Activated naive CD8-positive, alpha-beta T cell treated with anti-CD3 and anti-CD28 coated beads, Interleukin-2, amount 10 ng/mL, durations not matched to agents 7 days and 5 days (primary cell): ENCODE data around the gene PGAM2. TPM values are rescaled to one million over a fixed set of nuclear protein-coding genes. Genes with fewer than 3 reads are reported as not detected.
A peak's percentile ranks its signal among the peaks of the same experiment; 100 is the strongest.

ENCODE experiments used
- ATAC-seq: fragments of 150-1000 bp; cut with Tn5 transposase; one replicate; pipeline ENCODE4 v1.10.0; 2021; ENCODE audit warnings: low read depth, moderate library complexity
- POLR2A ChIA-PET: fragments of 350-600 bp; sonication (Branson Sonifier 250); formaldehyde crosslinking; loops from one replicate; lab custom pipeline; 2021; ENCODE audit warnings: antibody characterized with exemption; lab: Charles Lee
- DNase-seq: peaks from one replicate; pipeline ENCODE4 v3.0.0; 2021
- H3K27ac Mint-ChIP-seq: one replicate; pipeline ENCODE4 v1.8.0; 2022; ENCODE audit warnings: mild to moderate bottlenecking, mixed read lengths
- H3K27me3 Mint-ChIP-seq: one replicate; pipeline ENCODE4 v1.8.0; 2022; ENCODE audit warnings: mild to moderate bottlenecking, moderate library complexity, mixed read lengths
- H3K36me3 Mint-ChIP-seq: one replicate; pipeline ENCODE4 v1.8.0; 2021; ENCODE audit warnings: mild to moderate bottlenecking, mixed read lengths
- H3K4me1 Mint-ChIP-seq: one replicate; pipeline ENCODE4 v1.8.0; 2021; ENCODE audit warnings: mixed read lengths
- H3K4me3 Mint-ChIP-seq: one replicate; pipeline ENCODE4 v1.8.0; 2022; ENCODE audit warnings: mild to moderate bottlenecking, moderate library complexity, mixed read lengths
- H3K9me3 Mint-ChIP-seq: one replicate; pipeline ENCODE4 v1.8.0; 2021; ENCODE audit warnings: mixed read lengths
- total RNA-seq, 2 experiments: library from RNA; stranded (reverse); gene quantifications; one replicate each; pipeline ENCODE4 v1.2.3, GENCODE V29; 2021

PGAM2 gene
- 1 to 10 TPM in 1 of 2 experiments, under 1 TPM in 1; 0.74 to 2.1 TPM for total RNA-seq

DNA sequence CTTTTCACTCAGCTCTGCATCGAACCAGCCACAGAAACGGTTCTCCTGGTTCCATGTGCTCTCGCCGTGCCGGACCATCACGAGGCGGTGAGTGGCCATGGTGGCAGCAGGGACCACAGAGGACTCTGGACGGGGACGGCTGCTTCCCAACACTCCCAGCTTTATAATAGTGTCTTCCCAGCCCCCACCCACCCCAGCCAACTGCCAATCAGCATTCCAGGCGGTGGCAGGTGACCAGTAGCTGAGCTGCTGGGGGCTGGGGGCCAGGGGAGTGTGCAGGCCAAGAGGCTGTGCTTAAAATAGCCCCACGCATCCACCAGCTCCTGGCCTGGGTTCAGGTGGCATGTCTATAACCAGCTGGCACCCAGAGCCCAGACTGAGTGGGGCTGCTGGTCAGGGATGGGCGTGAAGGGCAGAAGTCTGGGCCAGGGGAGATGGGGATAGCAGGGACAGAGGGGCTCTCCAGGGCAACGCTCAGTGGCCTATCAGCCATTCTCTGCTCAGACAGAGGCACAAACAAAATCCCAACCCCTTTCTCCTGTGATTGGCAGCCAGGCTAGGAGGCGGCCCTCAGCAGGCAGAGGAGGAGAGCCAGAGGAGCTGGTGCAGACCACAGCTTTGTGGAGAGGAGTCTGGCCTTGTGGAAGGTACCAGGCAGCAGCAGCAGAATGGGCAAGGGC is at the start of gene PGAM2:
Gene PGAM2 (minus strand): TSS at position 137 of the 680 bp plus-strand sequence. CDS start 38 bp downstream, at position 99.
- POLR2A ChIA-PET: interaction anchor here (1.4 to 3.6 kb wide), 5 partner anchors 9 to 135 kb away, joined by 3 to 22 read pairs (median 4); partner anchors contain the start of genes DBNL and YKT6
- Mint-ChIP-seq H3K9me3 (no peaks in the 10 kb centered on the region), H3K4me3 (no peak within 1 kb of the TSS), H3K27me3 (no peaks in the 10 kb centered on the region), H3K36me3 (peaks cover 7% of the 10 kb centered on the region), H3K4me1 (peaks cover 7% of the 10 kb centered on the region), H3K27ac (no peak within 1 kb of the TSS)
- ATAC-seq (peak; percentile 44), DNase-seq (peak; percentile 36)

DNA sequence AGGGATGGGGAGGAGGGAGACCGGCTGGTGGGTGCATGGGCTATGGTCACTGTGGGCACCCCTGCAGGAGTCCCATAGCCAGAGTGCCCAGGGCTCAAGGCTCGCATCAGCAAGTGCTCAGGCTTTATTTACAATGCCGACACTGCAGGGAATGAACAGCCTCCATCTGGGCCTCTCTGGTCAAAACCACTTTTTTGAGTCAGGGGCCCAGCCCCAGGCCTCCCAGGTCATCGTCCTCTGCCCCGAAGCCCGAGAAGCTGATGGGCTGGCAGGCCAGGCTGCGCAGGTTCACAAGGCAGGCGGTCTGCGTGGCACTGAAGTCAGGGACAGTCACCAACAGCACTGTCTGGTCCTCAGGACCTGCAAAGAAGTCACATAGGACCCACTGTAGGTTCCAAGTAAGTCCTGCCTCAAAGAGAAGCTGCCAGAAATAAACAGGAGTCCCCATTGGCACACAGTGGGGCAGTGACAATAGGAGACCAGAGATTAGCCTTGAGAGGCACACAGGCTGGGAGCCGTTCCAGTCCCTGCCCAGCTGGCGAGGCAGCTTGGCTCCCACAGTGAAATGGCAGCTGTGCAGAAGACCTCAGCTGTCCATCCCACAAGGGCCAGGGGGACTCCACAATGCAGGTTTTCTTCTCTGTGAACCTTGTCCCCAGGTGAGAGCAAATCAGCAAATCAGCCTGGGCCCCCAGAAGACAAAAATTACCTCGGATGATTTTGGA is 49.4 kb upstream of the PGAM2 start:
- DNase-seq (no peak), ATAC-seq (no peak)
- POLR2A ChIA-PET: no interaction called here
- Mint-ChIP-seq H3K4me1 (peaks cover 5% of the 10 kb centered on the region), H3K36me3 (peaks cover 15% of the 10 kb centered on the region), H3K27ac (no peak overlapping the region), H3K9me3 (no peaks in the 10 kb centered on the region), H3K4me3 (no peak overlapping the region), H3K27me3 (no peaks in the 10 kb centered on the region)

DNA sequence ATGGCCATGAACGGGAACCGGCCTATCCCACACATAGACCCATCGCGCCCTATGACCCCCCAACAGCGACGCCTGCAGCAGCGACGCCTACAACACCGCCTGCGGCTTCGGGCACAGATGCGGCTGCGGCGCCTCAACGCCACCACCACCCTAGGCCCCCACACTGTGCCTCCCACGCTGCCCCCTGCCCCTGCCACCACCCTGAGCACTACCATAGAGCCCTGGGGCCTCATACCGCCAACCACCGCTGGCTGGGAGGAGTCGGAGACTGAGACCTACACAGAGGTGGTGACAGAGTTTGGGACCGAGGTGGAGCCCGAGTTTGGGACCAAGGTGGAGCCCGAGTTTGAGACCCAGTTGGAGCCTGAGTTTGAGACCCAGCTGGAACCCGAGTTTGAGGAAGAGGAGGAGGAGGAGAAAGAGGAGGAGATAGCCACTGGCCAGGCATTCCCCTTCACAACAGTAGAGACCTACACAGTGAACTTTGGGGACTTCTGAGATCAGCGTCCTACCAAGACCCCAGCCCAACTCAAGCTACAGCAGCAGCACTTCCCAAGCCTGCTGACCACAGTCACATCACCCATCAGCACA is 48.5 kb upstream of the PGAM2 start:
- Mint-ChIP-seq H3K27me3 (no peaks in the 10 kb centered on the region), H3K4me3 (no peak overlapping the region), H3K4me1 (peaks cover 5% of the 10 kb centered on the region), H3K36me3 (peaks cover 12% of the 10 kb centered on the region), H3K9me3 (no peaks in the 10 kb centered on the region), H3K27ac (no peak overlapping the region)
- ATAC-seq: no peak
- DNase-seq: no peak
- POLR2A ChIA-PET: no interaction called here

DNA sequence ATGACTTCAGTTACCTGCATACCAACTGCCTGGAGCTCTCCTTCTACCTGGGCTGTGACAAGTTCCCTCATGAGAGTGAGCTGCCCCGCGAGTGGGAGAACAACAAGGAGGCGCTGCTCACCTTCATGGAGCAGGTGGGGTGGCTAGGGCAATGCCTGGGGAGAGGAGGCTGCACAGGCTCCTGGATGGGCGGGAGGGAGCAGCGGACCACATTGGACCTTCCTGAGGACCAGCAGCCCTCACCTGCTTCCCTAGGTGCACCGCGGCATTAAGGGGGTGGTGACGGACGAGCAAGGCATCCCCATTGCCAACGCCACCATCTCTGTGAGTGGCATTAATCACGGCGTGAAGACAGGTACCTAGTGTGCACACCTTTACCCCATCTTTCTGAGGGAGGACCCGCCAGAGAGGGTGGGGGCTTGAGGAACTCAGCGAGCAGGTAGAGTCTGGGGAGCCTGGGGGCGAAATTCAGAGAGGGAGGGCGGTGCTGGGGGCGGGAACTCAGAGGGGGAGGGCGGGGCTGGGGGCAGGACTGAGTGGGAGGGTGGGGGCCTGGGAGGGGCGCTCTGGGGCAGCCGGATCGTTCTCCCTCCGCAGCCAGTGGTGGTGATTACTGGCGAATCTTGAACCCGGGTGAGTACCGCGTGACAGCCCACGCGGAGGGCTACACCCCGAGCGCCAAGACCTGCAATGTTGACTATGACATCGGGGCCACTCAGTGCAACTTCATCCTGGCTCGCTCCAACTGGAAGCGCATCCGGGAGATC is 47.8 kb upstream of the PGAM2 start:
- H3K27ac Mint-ChIP-seq: no peak overlapping the region
- DNase-seq (no peak), ATAC-seq (no peak)
- POLR2A ChIA-PET: no interaction called here
- peaks cover 5% of the 10 kb centered on the region for H3K4me1 Mint-ChIP-seq
- peaks cover 10% of the 10 kb centered on the region for H3K36me3 Mint-ChIP-seq
- no peaks in the 10 kb centered on the region for H3K27me3 Mint-ChIP-seq
- no peak overlapping the region for H3K4me3 Mint-ChIP-seq
- H3K9me3 Mint-ChIP-seq: no peaks in the 10 kb centered on the region

- no peak overlapping the region for H3K4me3 Mint-ChIP-seq
- H3K27me3 Mint-ChIP-seq: no peaks in the 10 kb centered on the region
- no peak overlapping the region for H3K27ac Mint-ChIP-seq
- H3K9me3 Mint-ChIP-seq: no peaks in the 10 kb centered on the region
- peaks cover 5% of the 10 kb centered on the region for H3K36me3 Mint-ChIP-seq
- ATAC-seq (no peak), DNase-seq (no peak)
- POLR2A ChIA-PET: interaction anchor here (1.0 kb wide), 1 partner anchor 48 kb away, joined by 3 read pairs; no protein-coding TSS in a partner anchor
- peaks cover 3% of the 10 kb centered on the region for H3K4me1 Mint-ChIP-seq
Measured at GRCh38 chr7:44112231-44112996, 47.0 kb upstream of the PGAM2 start.

DNA sequence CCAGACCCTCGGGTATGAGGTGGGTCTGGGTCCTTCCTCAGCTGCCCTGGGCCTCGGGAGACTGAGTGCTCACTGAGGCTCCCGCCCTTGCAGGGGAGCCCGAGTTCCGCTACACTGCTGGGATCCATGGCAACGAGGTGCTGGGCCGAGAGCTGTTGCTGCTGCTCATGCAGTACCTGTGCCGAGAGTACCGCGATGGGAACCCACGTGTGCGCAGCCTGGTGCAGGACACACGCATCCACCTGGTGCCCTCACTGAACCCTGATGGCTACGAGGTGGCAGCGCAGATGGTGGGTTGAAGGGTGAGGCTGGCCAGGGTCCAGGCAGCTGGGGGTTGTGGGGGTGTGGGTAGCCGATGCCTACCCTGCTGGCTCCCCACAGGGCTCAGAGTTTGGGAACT is 46.4 kb upstream of the PGAM2 start:
- POLR2A ChIA-PET: interaction anchor here (1.0 kb wide), 1 partner anchor 47 kb away, joined by 3 read pairs; no protein-coding TSS in a partner anchor
- no peak for ATAC-seq
- Mint-ChIP-seq H3K4me1 (peaks cover 1% of the 10 kb centered on the region), H3K36me3 (peaks cover 5% of the 10 kb centered on the region), H3K4me3 (no peak overlapping the region), H3K27me3 (no peaks in the 10 kb centered on the region), H3K9me3 (no peaks in the 10 kb centered on the region), H3K27ac (no peak overlapping the region)
- no peak for DNase-seq

GRCh38 chr7:44110719-44111635 is 45.6 kb upstream of the PGAM2 start:
- POLR2A ChIA-PET: no interaction called here

DNA sequence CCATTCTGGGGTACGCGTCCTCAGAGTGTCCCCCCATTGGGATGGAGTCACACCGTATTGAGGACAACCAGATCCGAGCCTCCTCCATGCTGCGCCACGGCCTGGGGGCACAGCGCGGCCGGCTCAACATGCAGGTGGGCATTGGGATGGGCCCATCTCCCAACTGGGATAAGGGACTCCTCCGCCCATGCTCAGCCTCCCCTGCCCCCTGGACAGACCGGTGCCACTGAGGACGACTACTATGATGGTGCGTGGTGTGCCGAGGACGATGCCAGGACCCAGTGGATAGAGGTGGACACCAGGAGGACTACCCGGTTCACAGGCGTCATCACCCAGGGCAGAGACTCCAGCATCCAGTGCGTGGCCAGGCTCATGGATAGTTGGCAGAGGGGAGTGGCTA is 44.6 kb upstream of the PGAM2 start:
- H3K27me3 Mint-ChIP-seq: no peaks in the 10 kb centered on the region
- no peak overlapping the region for H3K27ac Mint-ChIP-seq
- peaks cover 12% of the 10 kb centered on the region for H3K4me1 Mint-ChIP-seq
- peaks cover 7% of the 10 kb centered on the region for H3K36me3 Mint-ChIP-seq
- H3K9me3 Mint-ChIP-seq: no peaks in the 10 kb centered on the region
- POLR2A ChIA-PET: no interaction called here
- DNase-seq (no peak), ATAC-seq (no peak)
- no peak overlapping the region for H3K4me3 Mint-ChIP-seq

More at GRCh38 chr7:44110719-44111635, 45.6 kb upstream of the PGAM2 start:
- Mint-ChIP-seq H3K4me1 (peaks cover 4% of the 10 kb centered on the region), H3K4me3 (no peak overlapping the region), H3K9me3 (no peaks in the 10 kb centered on the region), H3K27me3 (no peaks in the 10 kb centered on the region), H3K27ac (no peak overlapping the region), H3K36me3 (peaks cover 7% of the 10 kb centered on the region)
- DNase-seq (no peak), ATAC-seq (no peak)

DNA sequence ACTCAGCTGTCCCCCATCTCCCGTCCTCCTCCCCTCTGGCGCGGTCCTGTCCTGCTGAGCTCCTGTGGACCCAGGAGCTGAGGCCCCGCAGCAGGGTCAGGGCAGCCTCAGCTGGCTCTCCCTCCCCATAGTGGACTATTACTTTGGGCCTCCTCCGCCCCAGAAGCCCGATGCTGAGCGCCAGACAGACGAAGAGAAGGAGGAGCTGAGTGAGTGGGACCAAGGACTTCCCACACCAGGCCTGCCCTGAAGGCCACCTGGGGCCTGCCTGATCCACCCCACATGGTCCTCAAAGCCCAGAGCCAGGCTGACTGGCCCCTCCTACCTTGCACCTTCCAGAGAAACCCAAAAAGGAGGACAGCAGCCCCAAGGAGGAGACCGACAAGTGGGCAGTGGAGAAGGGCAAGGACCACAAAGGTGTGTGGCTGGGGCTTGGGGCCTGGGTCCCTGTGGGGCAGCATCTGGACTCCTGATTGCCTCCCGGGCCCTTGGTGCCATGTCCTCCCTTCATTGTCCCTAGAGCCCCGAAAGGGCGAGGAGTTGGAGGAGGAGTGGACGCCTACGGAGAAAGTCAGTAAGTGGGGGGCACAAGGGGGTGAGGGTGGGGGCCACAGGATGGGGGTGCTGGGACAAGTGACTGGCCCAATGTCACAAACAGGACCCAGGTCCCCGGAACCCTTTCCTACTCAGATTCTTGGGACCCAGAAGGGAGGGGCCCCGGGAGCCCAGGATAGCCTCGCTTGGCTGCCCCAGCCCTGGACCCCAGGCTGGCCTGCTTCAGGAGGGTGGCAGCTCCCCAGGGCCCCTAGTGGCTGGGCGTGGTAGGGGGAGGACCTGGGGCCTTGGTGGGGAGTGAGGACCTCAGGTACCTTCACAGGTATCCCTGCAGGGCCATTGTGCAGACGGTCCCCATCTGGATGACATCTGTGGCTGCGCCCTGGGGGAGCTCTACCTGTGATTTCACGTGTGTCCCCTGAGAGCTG is 43.7 kb upstream of the PGAM2 start:
- Mint-ChIP-seq H3K27me3 (no peaks in the 10 kb centered on the region), H3K4me3 (no peak overlapping the region), H3K4me1 (peaks cover 12% of the 10 kb centered on the region), H3K36me3 (peaks cover 7% of the 10 kb centered on the region), H3K27ac (no peak overlapping the region), H3K9me3 (no peaks in the 10 kb centered on the region)
- POLR2A ChIA-PET: no interaction called here
- ATAC-seq (no peak), DNase-seq (no peak)

GRCh38 chr7:44107961-44108767 is 42.8 kb upstream of the PGAM2 start:
- POLR2A ChIA-PET: no interaction called here
- Mint-ChIP-seq H3K9me3 (no peaks in the 10 kb centered on the region), H3K36me3 (peaks cover 5% of the 10 kb centered on the region), H3K4me3 (no peak overlapping the region), H3K27ac (no peak overlapping the region), H3K4me1 (peaks cover 12% of the 10 kb centered on the region), H3K27me3 (no peaks in the 10 kb centered on the region)
- ATAC-seq (no peak), DNase-seq (no peak)
